ENCODE results near the gene NUBP1.

The NUBP1 gene

GRCh38 chr16:10809706-10810105 lies 66.1 kb downstream of the NUBP1 start:
- no peak overlapping the region for H3K4me2 ChIP-seq (ENCODE audit: insufficient read depth, low read length)
- H3K27me3 ChIP-seq (ENCODE audit: insufficient read depth, low read length, poor library complexity) = peaks cover 6% of the 10 kb centered on the region
- H3K9me3 ChIP-seq (ENCODE audit: insufficient read depth, low read length, severe bottlenecking) = no peaks in the 10 kb centered on the region
- H3K4me1 ChIP-seq (ENCODE audit: insufficient read depth, low read length) = no peaks in the 10 kb centered on the region
- no peak overlapping the region for H2AFZ ChIP-seq (ENCODE audit: low read depth, low read length)
- DNase-seq (no peak), ATAC-seq (ENCODE audit: insufficient read depth, low read depth) (no peak)
- H3K9ac ChIP-seq (ENCODE audit: low read depth, low read length) = no peak overlapping the region
- no peaks in the 10 kb centered on the region for H3K36me3 ChIP-seq (ENCODE audit: insufficient read depth, low read length)
- TF ChIP-seq EZH2 (IDR thresholded peaks at IDR 0.05; ENCODE audit: borderline replicate concordance, low read depth, low read length, severe bottlenecking) = no peak
- no peak for TF ChIP-seq CTCF (IDR thresholded peaks at IDR 0.05; ENCODE audit: borderline replicate concordance, extremely low read depth, low read length, poor library complexity, severe bottlenecking)
- no peak overlapping the region for H3K4me3 ChIP-seq (ENCODE audit: low read depth in 1 of 2, low read length in 2 of 2)
- H3K27ac ChIP-seq (ENCODE audit: low read length) = no peak overlapping the region
- no peaks in the 10 kb centered on the region for H3K79me2 ChIP-seq (ENCODE audit: insufficient read depth, low read length)
- no peaks in the 10 kb centered on the region for H4K20me1 ChIP-seq (ENCODE audit: insufficient read depth, low read length)

GRCh38 chr16:10812312-10813098 lies 68.9 kb downstream of the NUBP1 start:
- ATAC-seq (ENCODE audit: insufficient read depth, low read depth) (no peak), DNase-seq (no peak)
- TF ChIP-seq EZH2 (IDR thresholded peaks at IDR 0.05; ENCODE audit: borderline replicate concordance, low read depth, low read length, severe bottlenecking) = no peak
- TF ChIP-seq CTCF (IDR thresholded peaks at IDR 0.05; ENCODE audit: borderline replicate concordance, extremely low read depth, low read length, poor library complexity, severe bottlenecking) = no peak
- no peak overlapping the region for H3K4me2 ChIP-seq (ENCODE audit: insufficient read depth, low read length)
- H3K27me3 ChIP-seq (ENCODE audit: insufficient read depth, low read length, poor library complexity) = peaks cover 1% of the 10 kb centered on the region
- H3K36me3 ChIP-seq (ENCODE audit: insufficient read depth, low read length) = no peaks in the 10 kb centered on the region
- H3K9ac ChIP-seq (ENCODE audit: low read depth, low read length) = no peak overlapping the region
- H3K9me3 ChIP-seq (ENCODE audit: insufficient read depth, low read length, severe bottlenecking) = no peaks in the 10 kb centered on the region
- H3K4me3 ChIP-seq (ENCODE audit: low read depth in 1 of 2, low read length in 2 of 2) = no peak overlapping the region
- H3K79me2 ChIP-seq (ENCODE audit: insufficient read depth, low read length) = no peaks in the 10 kb centered on the region
- H3K4me1 ChIP-seq (ENCODE audit: insufficient read depth, low read length) = no peaks in the 10 kb centered on the region
- H4K20me1 ChIP-seq (ENCODE audit: insufficient read depth, low read length) = no peaks in the 10 kb centered on the region
- no peak overlapping the region for H2AFZ ChIP-seq (ENCODE audit: low read depth, low read length)
- no peak overlapping the region for H3K27ac ChIP-seq (ENCODE audit: low read length)

- H3K9me3 ChIP-seq (ENCODE audit: insufficient read depth, low read length, severe bottlenecking) = no peaks in the 10 kb centered on the region
- H4K20me1 ChIP-seq (ENCODE audit: insufficient read depth, low read length) = no peaks in the 10 kb centered on the region
- H3K4me3 ChIP-seq (ENCODE audit: low read depth in 1 of 2, low read length in 2 of 2) = no peak overlapping the region
- ATAC-seq (ENCODE audit: insufficient read depth, low read depth) (no peak), DNase-seq (no peak)
- no peak overlapping the region for H3K4me2 ChIP-seq (ENCODE audit: insufficient read depth, low read length)
- no peaks in the 10 kb centered on the region for H3K36me3 ChIP-seq (ENCODE audit: insufficient read depth, low read length)
- no peak overlapping the region for H3K27ac ChIP-seq (ENCODE audit: low read length)
- H2AFZ ChIP-seq (ENCODE audit: low read depth, low read length) = no peak overlapping the region
- no peaks in the 10 kb centered on the region for H3K79me2 ChIP-seq (ENCODE audit: insufficient read depth, low read length)
- H3K9ac ChIP-seq (ENCODE audit: low read depth, low read length) = no peak overlapping the region
- no peaks in the 10 kb centered on the region for H3K4me1 ChIP-seq (ENCODE audit: insufficient read depth, low read length)
- no peaks in the 10 kb centered on the region for H3K27me3 ChIP-seq (ENCODE audit: insufficient read depth, low read length, poor library complexity)
- no peak for TF ChIP-seq EZH2 (IDR thresholded peaks at IDR 0.05; ENCODE audit: borderline replicate concordance, low read depth, low read length, severe bottlenecking)
- no peak for TF ChIP-seq CTCF (IDR thresholded peaks at IDR 0.05; ENCODE audit: borderline replicate concordance, extremely low read depth, low read length, poor library complexity, severe bottlenecking)
Measured at GRCh38 chr16:10813099-10813455, 69.4 kb downstream of the NUBP1 start.

Data from DND-41 (cell line).